Measurements from ENCODE around the gene SRPX. TPM values are rescaled to one million over a fixed set of nuclear protein-coding genes. Genes with fewer than 3 reads are reported as not detected.

Gene SRPX
- total RNA-seq, 1 donor from 2014 or later = 59.0 TPM

GRCh38 chrX:38166478-38167083, 54.1 kb downstream of the SRPX start:
- TF ChIP-seq, protein P1, sequence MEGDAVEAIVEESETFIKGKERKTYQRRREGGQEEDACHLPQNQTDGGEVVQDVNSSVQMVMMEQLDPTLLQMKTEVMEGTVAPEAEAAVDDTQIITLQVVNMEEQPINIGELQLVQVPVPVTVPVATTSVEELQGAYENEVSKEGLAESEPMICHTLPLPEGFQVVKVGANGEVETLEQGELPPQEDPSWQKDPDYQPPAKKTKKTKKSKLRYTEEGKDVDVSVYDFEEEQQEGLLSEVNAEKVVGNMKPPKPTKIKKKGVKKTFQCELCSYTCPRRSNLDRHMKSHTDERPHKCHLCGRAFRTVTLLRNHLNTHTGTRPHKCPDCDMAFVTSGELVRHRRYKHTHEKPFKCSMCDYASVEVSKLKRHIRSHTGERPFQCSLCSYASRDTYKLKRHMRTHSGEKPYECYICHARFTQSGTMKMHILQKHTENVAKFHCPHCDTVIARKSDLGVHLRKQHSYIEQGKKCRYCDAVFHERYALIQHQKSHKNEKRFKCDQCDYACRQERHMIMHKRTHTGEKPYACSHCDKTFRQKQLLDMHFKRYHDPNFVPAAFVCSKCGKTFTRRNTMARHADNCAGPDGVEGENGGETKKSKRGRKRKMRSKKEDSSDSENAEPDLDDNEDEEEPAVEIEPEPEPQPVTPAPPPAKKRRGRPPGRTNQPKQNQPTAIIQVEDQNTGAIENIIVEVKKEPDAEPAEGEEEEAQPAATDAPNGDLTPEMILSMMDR (IDR thresholded peaks at IDR 0.05) = peak; percentile 65
- no peak for DNase-seq
- H3K4me3 ChIP-seq = no peak overlapping the region
- H3K27ac ChIP-seq = no peak overlapping the region
- no peak for ATAC-seq
- no peaks in the 10 kb centered on the region for H3K9me3 ChIP-seq
- no peaks in the 10 kb centered on the region for H3K36me3 ChIP-seq
- intact Hi-C loops (cut with DNase I) = loop anchor here (5.0 kb wide), 1 partner anchor 239 kb away; no protein-coding TSS in a partner anchor
- H3K27me3 ChIP-seq (ENCODE audit: low read depth) = no peaks in the 10 kb centered on the region
- H3K4me1 ChIP-seq = no peaks in the 10 kb centered on the region

DNA sequence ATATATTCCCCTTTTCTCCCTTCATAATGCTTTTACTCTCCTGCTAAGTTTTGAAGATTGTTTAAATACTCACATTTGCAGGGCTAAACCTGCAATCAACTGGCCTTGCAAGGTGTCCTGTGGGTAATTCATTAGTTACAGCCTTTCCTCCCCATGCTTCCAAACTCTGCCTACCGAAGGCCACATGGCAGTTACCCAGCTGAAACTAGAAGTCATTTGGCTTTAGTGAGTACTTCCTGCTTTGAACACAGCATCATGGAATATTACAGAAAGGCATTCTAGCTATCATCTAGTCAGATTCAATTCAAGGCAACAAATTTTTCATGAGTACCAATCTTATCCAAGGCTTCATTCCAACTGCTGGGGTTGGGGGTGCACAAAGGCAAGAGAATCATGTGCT, 55.6 kb downstream of the SRPX start:
- ATAC-seq (no peak), DNase-seq (no peak)
- intact Hi-C loops (cut with DNase I) = loop anchor here (5.0 kb wide), 1 partner anchor 238 kb away; no protein-coding TSS in a partner anchor
- H3K27ac ChIP-seq = no peak overlapping the region
- no peaks in the 10 kb centered on the region for H3K9me3 ChIP-seq
- no peaks in the 10 kb centered on the region for H3K36me3 ChIP-seq
- no peaks in the 10 kb centered on the region for H3K4me1 ChIP-seq
- TF ChIP-seq, protein P1 (IDR thresholded peaks at IDR 0.05) = no peak
- no peaks in the 10 kb centered on the region for H3K27me3 ChIP-seq (ENCODE audit: low read depth)
- no peak overlapping the region for H3K4me3 ChIP-seq

DNA sequence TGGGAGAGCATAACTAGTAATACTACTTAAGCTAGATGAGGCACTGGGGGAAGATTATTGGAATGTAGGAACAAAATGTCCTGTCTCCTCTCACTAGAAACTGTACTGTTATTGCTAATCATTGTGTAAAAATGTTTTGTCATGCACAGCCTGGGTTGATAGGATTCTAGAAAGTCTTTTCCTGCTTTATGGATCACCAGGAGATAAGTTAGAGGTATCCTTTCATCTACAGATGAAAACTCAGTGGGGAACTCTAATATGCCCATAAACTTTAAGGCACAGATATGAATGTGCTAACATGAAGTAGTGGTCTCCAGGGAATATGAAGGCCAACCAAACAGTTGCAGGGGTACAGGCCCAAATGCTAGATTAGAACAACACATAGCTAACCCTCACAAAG, 57.5 kb downstream of the SRPX start:
- Histone ChIP-seq H3K27me3 (ENCODE audit: low read depth) (no peaks in the 10 kb centered on the region), H3K36me3 (no peaks in the 10 kb centered on the region), H3K4me3 (no peak overlapping the region), H3K27ac (no peak overlapping the region), H3K4me1 (no peaks in the 10 kb centered on the region), H3K9me3 (no peaks in the 10 kb centered on the region)
- intact Hi-C loops (cut with DNase I) = no loop called here
- no peak for ATAC-seq
- TF ChIP-seq, protein P1 (IDR thresholded peaks at IDR 0.05) = no peak
- DNase-seq = no peak

- Histone ChIP-seq H3K4me3 (no peak overlapping the region), H3K27me3 (ENCODE audit: low read depth) (no peaks in the 10 kb centered on the region), H3K36me3 (no peaks in the 10 kb centered on the region), H3K27ac (no peak overlapping the region), H3K9me3 (no peaks in the 10 kb centered on the region), H3K4me1 (no peaks in the 10 kb centered on the region)
- no peak for ATAC-seq
- intact Hi-C loops (cut with DNase I) = no loop called here
- TF ChIP-seq, protein P1 (IDR thresholded peaks at IDR 0.05) = no peak
- no peak for DNase-seq
Measured at GRCh38 chrX:38156838-38157237, 63.8 kb downstream of the SRPX start.

DNA sequence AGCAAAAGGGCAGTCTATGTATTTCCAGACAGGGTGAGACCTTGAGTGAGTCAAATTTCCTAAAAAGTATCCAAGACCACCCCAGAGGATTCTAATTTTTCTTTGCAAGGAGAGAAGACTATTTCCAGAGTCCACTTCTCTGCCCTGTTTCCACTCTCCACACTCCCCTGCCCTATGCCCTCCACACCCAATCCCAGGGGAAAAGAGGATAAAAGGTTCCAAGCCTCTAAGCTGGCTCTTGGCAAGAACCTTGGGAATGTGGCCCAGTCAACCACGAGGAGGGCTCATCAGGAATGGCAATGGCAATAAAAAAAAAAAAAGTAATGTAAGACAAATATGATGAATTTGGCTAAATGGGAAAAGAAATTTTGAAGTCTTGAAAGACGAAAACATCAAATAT, 65.9 kb downstream of the SRPX start:
- Histone ChIP-seq H3K9me3 (no peaks in the 10 kb centered on the region), H3K27ac (no peak overlapping the region), H3K36me3 (no peaks in the 10 kb centered on the region), H3K27me3 (ENCODE audit: low read depth) (no peaks in the 10 kb centered on the region), H3K4me3 (no peak overlapping the region), H3K4me1 (no peaks in the 10 kb centered on the region)
- TF ChIP-seq, protein P1 (IDR thresholded peaks at IDR 0.05) = no peak
- ATAC-seq (no peak), DNase-seq (no peak)
- intact Hi-C loops (cut with DNase I) = no loop called here

Measured in lower lobe of right lung (tissue), 2 donors.